GM19193 (cell line): Measurements from ENCODE around the gene BCL11B.

Experiments used
- POLR2A ChIP-seq: IDR thresholded peaks from 4 replicates; pipeline ENCODE4 v1.6.1; 2011; ENCODE audit not compliant: insufficient read depth, insufficient read length; ENCODE audit errors: extremely low read depth

BCL11B gene

DNA sequence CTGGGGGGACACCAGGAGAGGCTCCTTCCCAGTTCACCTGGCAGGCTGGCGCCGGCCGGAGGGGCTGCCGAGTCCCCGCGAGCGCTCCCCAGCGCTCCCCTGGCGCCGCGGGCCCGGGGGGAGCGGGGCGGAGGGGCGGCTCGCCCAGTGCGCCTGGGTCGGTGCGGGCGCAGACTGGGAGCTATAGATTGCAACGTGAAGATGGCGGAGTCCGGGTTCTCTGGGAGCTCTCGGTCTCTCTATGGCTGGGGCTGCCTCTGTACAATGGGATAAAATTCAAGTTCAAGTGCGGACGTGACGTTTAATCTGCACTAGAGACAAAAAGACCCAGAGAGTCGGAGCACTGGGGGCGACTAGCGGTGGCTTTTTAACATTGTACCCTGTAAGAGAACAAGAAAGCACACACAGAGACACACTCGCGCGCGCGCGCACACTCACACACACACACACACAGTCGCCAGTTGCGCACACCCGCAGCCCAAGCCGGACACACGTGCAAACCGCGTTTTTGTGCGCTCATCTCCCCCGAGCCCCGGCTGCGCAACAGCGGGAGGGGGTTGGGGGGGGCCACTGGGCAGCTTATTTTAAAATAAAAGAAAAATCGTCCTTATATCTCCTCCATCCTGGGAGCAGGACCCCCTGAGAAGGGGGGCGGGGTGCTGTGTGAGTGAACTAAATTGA is at the start of gene BCL11B:
Gene BCL11B, minus strand, starts transcription at position 247 of the 681 bp plus-strand sequence. CDS start 979 bp downstream, outside the sequence.
- TF ChIP-seq POLR2A = no peak

DNA sequence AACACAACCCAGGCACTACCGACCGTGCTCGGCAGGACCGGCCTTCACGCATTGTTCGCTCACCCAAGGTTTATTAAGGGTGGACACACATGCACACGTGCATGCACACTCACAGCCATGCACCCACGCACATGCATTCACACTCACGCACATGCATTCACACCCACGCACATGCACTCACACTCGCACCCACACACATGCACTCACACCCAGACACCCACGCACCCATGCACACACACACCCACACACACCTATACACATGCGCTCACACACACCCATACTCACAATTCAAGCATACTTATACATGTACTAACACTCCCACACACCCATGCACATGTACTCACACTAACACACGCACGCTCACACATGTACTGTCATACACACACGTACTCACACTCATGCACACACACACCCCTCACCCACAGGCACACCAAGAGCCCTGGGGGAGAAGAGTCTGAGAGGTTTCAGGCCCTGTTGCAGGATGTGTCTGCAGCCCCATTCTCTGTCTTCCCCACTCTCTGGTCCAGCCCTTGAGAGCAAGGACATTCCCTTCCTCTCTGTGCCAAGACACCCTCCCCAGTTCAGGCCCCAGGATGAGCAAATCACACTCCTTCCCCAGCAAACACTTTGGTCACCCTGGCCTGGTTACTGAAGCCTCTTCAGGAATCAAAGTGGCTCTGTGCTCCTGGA is 49.4 kb upstream of the BCL11B start:
- TF ChIP-seq POLR2A = no peak

DNA sequence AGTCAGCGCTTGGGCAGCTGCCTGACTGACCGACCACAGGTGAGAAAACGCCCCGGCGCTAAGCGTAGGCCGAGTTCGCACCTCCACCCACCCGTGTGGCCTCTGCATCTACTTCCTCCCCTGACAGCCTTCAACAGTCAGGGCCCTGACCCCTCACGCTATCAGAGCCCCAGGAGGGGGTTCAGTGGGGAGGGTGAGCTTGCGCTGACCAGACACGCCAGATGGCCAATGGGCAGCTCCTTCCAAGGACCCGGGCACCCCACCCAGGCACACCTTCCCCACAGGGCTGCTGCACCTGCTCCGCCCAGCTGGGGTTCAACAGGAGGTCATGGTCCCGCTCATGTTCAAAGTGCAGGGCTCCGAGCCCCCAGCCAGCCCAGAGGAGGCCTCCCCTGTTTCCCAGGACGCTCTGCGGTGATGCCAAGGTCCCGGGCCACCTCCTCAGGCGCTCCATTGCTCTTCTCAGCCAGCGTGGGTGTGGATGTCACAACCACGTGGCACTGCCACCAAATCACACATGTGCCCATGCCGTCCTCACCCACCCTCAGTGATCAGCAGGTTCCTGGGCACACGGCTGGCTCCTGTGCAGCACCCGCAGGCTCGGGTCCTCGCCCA is 48.7 kb upstream of the BCL11B start:
- TF ChIP-seq POLR2A = no peak

DNA sequence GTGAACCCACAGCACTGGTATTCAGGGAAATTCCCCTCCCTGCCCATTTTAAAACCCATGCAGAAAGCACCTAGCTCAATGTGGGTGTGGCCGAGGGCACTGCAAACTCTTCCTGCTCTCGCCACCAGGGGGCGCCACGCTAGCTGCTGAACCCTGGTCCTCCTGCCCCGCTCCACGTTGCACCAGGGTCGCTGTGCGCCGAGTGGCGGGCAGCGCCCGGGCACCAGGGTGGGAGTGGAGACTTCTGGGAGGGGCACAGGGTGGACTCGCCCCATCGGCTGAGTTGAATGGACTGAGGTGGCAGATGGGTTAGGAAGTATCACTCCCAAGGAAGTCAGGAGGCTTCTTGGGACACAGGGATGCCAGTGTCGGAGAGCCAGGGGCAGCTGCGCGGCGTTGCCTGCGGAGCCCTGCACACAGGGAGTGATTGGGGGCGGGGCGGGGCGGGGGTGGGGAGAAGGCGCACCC is 48.1 kb upstream of the BCL11B start:
- no peak for TF ChIP-seq POLR2A

DNA sequence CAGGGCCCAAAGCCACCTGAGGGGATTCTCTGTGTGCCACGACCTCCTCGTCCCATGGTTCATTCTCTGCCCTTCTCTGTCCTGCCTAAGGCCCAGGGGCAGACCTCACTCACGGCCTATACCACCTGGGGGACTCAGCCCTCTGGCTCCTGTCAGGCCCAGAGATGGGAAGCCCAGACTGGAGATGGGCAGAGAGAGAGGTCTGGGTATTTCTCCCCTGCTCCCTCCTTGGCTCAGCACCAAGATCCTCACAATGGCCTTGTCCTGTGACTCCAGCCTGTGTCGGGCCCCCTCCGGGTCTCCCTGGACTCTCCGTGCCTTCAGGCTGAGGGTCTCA is 46.9 kb upstream of the BCL11B start:
- TF ChIP-seq POLR2A = no peak

DNA sequence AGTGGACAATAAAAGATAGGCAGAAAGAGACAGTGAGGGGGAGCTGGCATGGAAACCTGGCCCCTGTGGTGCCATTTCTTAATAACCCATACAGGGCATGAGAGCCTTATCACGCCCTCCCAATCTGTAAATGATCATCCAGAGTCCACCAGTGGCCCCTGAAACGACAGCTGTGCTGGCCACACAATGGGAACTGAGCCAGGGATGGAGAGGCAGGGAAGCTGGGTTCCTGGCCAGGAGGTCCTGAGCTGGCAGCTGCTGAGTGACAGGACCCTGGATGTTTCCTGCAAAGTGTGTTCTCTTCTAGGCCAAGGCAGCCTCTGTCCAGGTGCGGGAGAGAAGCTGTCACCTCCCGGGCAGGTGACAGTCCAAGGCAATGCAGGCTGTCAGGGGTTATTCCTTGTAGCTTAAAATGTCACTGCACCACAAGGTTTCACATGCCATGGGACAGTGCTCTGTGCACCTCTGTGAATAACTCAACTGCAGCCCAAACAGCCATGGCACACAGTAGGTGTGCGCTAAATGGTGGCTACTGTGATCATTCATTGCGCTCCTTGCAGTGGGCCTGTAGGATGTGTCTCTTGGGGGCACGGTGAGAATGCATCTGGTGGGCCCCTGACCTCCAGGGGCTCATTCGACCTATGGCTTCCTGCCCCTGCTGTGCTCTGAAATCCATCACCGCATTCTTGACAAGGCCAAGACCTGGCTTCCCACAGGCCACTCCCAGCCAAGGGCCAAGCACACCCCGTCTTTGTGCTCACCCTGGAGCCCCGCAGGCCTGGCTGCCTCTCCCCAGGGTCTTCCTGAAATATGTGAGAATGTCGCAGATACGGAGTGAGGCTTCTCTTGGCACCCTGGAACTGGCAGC is 46.3 kb upstream of the BCL11B start:
- no peak for TF ChIP-seq POLR2A

DNA sequence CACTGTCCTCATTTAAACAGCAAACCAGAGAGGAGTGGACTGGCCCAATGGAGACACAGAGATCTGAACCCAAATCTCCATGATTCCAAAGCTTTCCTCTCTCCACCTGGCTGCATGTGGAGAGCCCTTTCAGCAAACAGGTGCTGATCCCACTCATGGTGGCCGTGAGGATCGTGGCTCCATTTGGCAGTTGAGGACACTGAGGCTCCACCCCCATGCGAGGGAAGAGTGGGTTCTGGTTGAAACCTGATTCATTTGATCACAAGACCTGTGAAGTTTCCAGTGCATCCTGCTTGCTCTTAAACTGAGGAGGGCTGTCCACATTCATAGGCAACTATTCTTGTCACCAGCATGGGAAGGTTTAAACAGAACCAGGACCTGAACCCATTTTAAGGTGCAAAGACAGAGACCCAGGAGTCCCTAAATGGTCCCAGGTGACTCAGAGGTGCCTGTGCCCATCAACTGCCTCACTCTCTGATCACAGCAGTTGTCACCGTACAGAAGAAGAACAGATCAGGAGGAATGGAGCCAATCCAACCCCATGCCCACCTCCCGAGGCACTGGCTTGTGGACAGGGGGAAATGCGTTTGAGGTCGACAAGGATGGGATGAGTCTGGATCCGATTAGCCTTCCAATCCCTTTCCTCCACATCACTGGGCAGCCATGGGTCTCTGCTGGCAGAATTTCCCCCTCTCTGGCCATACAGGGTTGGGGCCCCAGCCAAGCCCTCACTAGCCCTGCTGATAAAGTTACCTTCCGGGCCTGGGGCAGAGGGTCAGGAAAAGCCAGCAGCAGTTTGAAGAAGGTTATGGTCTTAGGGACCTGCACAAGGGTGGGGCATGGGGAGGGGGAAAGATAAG is 45.5 kb upstream of the BCL11B start:
- no peak for TF ChIP-seq POLR2A

DNA sequence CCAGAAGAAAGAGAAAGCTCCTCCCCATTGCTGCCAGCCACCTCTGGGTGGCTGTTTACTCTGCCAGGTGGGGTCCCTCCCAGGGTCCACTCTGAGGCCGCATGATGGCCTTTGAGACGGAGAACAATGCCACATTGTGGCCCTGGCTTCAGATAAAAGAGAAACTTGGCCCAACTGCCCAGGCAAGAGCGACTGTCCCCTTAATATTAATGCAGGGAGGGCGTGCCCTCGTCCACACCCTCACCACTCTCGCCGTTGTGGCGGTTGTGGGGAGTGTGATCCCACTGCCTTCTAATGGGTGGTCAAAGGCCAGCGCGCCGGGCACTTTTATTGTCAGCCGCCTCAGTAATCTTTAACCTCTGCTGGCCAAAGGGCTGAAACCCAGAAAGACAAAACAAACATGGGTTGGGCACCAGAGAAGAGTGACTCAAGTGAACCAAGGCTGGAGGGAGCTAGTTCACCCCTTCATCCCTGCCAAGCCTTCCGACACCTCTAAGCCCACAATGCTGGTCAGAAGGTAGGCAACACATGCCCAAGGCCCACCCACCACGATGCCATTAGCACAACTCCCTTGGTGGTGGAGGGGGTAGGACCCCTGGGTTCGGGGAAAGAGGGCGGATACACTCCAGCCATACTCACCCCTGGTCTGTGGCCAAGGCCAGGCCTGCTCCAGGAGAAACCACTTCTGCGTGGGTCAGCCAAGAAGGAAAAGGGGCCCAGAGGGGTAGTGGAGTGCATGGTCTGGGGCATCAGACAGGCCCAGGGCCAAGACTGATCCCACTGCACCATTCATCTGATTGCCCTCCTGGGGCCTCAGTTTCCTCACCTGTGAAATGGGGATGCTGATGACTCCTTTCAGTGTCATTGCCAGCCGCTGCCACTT is 44.5 kb upstream of the BCL11B start:
- no peak for TF ChIP-seq POLR2A

DNA sequence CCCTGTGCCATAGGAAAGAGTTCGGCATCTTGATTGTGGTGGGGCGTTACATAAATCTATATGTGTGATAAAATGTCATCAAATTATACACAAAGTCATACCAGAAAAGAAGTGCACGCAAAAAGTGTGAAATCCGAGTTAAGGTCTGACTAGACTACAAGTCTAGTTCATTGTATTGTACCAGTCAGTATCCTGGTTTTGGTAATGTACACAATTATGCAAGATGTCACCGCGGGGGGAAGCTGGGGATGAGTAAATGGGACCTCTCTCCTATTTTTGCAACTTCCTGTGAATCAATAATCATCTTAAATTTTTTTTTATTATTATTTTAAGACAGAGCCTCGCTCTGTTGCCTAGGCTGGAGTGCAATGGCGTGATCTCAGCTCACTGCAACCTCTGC is 43.2 kb upstream of the BCL11B start:
- no peak for TF ChIP-seq POLR2A

DNA sequence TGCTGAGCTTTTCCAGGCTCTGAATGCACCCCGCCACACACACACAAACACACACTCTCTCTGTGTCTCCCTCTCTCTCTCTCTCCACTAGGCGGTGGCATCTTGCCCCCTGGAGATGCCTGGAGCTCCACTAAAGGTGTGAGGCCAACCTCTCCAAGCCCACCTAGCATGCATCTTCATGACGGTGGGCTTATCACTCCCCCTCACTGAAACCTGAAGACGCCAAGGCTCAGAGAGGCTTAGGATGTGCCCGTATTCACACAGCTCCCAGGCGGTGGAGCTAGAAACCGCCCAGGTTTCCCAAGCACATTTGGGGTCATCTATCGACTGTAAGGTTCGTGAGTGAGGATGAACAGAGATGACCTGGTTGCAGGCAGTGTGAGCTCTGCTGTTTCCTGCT is 42.6 kb upstream of the BCL11B start:
- no peak for TF ChIP-seq POLR2A

DNA sequence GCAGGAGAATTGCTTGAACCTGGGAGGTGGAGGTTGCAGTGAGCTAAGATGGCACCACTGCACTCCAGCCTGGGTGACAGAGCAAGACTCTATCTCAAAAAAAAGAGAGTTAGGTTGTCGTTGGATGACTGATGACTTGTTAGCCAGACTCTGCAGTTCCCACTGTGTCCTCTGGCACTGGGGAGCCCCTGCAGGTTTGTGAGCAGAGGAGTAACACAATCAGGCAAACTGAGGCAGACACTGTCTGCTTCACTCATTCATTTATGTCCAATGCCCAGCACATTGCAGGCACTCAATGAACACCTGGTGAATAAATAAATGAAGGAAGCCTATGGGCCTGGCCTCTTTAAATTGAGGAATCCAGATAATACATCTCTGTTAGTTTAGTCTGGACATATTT is 41.2 kb upstream of the BCL11B start:
- no peak for TF ChIP-seq POLR2A

DNA sequence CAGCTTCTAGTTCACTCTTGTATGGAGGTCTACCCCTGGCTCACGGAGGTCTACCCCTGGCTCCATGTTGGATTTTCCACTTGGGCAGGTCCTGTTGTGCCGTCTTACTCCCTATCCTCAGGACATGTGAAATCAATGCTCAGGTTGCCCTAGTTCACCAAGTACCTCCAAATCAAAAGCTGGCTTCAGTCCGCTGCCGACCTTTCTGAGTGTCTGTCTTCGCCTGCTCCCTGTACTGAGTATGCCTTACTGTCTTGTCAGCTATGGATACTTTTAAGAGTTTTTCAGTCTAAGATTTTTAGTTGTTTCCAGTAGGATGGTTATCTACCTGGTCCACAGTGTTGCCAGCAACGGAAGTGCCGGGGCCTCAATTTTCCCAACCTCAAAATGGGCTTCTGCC is 40.1 kb upstream of the BCL11B start:
- TF ChIP-seq POLR2A = no peak

DNA sequence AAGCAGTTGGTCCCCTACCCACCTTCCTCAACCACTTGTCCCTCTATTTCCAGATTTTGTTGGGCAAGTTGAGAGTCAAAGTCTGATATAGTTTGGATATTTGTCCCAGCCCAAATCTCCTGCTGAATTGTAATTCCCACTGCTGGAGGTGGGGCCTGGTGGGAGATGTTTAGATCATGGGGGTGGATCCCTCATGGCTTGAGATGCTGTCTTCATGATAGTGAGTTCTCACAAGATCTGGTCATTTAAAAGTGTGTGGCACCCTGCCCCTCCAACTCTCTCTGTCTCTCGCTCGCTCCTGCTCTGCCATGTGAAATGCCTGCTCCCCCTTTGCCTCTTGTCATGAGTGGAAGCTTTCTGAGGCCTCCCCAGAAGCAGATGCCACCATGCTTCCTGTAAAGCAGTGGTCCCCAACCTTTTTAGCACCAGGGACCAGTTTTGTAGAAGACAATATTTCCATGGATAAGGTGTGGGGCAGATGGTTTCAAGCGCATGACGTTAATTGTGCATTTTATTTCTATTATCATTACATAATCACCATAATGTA is 37.3 kb upstream of the BCL11B start:
- TF ChIP-seq POLR2A = no peak

DNA sequence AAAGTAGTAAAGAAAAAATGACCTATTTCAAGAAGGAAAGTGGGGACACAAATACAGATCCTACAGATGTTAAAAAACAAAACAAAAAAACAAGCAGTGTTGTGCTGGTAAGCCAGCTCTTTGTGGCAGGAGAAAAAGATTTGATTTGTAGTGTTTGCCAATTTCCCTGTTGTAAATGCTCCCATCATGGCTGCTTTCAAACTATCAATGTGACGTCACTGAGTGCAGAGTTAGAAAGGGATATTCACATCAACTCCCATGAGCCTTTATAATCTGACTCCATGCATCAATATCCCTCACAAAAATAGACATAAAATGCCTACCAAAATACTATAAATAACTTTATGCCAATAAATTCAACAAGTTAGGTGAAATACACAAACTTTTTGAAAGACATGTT is 32.2 kb upstream of the BCL11B start:
- TF ChIP-seq POLR2A = no peak

DNA sequence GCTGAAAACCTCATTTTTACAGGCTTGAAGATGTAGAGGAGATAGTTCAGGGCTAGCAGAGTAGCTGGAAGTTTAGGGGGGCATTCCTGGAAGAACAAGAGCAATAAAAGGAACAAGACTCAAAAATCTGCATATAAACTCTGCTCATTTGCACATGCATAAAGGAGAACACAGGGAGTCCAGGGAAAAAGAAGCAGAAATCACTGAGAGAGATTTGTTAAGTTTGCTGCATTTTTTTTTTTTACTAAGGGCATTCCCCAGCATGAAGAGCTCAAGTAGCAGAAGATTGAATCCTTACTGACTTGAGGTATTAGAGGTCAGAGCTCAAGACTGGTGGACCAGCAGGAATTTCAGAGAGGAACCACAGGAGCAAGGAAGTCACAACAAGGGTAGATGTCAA is 28.2 kb upstream of the BCL11B start:
- no peak for TF ChIP-seq POLR2A
